OCI-LY3 (cell line): ENCODE measurements around the gene MSI2.
A peak's percentile ranks its signal among the peaks of the same experiment; 100 is the strongest.

ENCODE experiments used
- H2AFZ ChIP-seq: fragments of 200-600, 300-600 bp; shearing (Covaris generic); 2 replicates; pipeline ENCODE4 v1.6.0; 2014; ENCODE audit warnings: antibody characterized with exemption, low read depth, low read length
- H3K27ac ChIP-seq: fragments of 200-600, 300-600 bp; sonication (generic); 2 replicates; pipeline ENCODE4 v1.5.1; 2014; ENCODE audit warnings: mild to moderate bottlenecking, low read length, moderate library complexity, mixed read lengths
- H3K27me3 ChIP-seq: fragments of 200-600, 300-600 bp; sonication (generic); 2 replicates; pipeline ENCODE4 v1.6.1; 2014; ENCODE audit warnings: low read depth, low read length, mixed read lengths
- H3K36me3 ChIP-seq: fragments of 200-600, 300-600 bp; sonication (generic); replicated peaks from 2 replicates; pipeline ENCODE3; 2014; ENCODE audit warnings: low read depth, low read length, mixed read lengths
- H3K4me1 ChIP-seq: fragments of 300-600, 200-600 bp; sonication (generic); 2 replicates; pipeline ENCODE4 v1.6.1; 2014; ENCODE audit warnings: low read length, mixed read lengths
- H3K4me2 ChIP-seq: fragments of 200-600, 300-600 bp; sonication (generic); 2 replicates; pipeline ENCODE4 v1.6.1; 2014; ENCODE audit warnings: low read length, mixed read lengths
- H3K4me3 ChIP-seq: fragments of 300-600, 200-600 bp; sonication (generic); 2 replicates; pipeline ENCODE4 v1.5.1; 2014; ENCODE audit warnings: antibody characterized with exemption, mild to moderate bottlenecking, low read length, moderate library complexity
- H3K79me2 ChIP-seq: fragments of 300-600, 200-600 bp; shearing (Covaris generic); 2 replicates; pipeline ENCODE4 v1.6.1; 2014; ENCODE audit warnings: mild to moderate bottlenecking, low read length, mixed read lengths
- H3K9ac ChIP-seq: fragments of 300-600, 200-600 bp; shearing (Covaris generic); 2 replicates; pipeline ENCODE4 v1.6.0; 2014; ENCODE audit warnings: mild to moderate bottlenecking, low read length, moderate library complexity
- H3K9me3 ChIP-seq: fragments of 200-600, 300-600 bp; shearing (Covaris generic); 2 replicates; pipeline ENCODE4 v1.6.1; 2014; ENCODE audit warnings: low read length, mixed read lengths; ENCODE audit not compliant: insufficient read depth
- H4K20me1 ChIP-seq: fragments of 200-600, 300-600 bp; sonication (generic); 2 replicates; pipeline ENCODE4 v1.6.1; 2016; ENCODE audit warnings: low read length, mixed read lengths; ENCODE audit not compliant: insufficient read depth
- EZH2phosphoT487 ChIP-seq: fragments of 200-600 bp; shearing (Covaris generic); IDR thresholded peaks from 2 replicates; pipeline ENCODE4 v1.6.1; 2018; ENCODE audit warnings: antibody characterized with exemption, mixed run types, low read depth
- TF ChIP-seq, protein P1 (sequence below): fragments of 200-600, 300-600 bp; sonication (generic); IDR thresholded peaks from 2 replicates; pipeline ENCODE4 v1.5.1; 2014; ENCODE audit warnings: antibody characterized with exemption, low read length, low read depth

MSI2 gene

DNA sequence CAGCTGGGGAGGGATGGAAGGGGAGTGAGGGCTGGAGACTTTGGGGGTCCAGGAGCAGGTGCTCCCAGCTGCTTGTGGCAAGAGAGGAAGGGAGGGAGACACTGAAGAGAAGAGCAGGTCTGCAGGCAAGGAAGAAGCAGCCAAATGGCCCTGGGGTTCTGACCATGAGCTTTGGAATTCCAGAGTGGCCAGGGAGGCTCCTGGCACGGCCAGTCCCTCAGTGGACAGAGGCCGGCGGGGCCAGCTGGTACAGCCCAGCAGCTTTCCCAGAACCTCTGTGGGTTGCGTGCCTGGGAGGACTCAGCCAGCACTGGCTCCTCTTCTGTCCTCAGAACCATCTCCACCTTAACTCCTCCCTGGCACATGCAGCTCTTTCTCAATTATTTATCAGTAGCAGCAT lies 233.0 kb downstream of the MSI2 start:
- Histone ChIP-seq H3K9me3 (no peaks in the 10 kb centered on the region), H3K4me2 (no peak overlapping the region), H3K9ac (no peak overlapping the region), H3K36me3 (no peaks in the 10 kb centered on the region), H3K79me2 (peaks cover 3% of the 10 kb centered on the region; the same call in 1 of the 2 replicates), H3K27ac (no peak overlapping the region), H3K27me3 (no peaks in the 10 kb centered on the region), H3K4me3 (no peak overlapping the region), H4K20me1 (no peaks in the 10 kb centered on the region), H2AFZ (no peak overlapping the region), H3K4me1 (peaks cover 40% of the 10 kb centered on the region)
- TF ChIP-seq EZH2phosphoT487: no peak
- TF ChIP-seq, protein P1, sequence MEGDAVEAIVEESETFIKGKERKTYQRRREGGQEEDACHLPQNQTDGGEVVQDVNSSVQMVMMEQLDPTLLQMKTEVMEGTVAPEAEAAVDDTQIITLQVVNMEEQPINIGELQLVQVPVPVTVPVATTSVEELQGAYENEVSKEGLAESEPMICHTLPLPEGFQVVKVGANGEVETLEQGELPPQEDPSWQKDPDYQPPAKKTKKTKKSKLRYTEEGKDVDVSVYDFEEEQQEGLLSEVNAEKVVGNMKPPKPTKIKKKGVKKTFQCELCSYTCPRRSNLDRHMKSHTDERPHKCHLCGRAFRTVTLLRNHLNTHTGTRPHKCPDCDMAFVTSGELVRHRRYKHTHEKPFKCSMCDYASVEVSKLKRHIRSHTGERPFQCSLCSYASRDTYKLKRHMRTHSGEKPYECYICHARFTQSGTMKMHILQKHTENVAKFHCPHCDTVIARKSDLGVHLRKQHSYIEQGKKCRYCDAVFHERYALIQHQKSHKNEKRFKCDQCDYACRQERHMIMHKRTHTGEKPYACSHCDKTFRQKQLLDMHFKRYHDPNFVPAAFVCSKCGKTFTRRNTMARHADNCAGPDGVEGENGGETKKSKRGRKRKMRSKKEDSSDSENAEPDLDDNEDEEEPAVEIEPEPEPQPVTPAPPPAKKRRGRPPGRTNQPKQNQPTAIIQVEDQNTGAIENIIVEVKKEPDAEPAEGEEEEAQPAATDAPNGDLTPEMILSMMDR: no peak

DNA sequence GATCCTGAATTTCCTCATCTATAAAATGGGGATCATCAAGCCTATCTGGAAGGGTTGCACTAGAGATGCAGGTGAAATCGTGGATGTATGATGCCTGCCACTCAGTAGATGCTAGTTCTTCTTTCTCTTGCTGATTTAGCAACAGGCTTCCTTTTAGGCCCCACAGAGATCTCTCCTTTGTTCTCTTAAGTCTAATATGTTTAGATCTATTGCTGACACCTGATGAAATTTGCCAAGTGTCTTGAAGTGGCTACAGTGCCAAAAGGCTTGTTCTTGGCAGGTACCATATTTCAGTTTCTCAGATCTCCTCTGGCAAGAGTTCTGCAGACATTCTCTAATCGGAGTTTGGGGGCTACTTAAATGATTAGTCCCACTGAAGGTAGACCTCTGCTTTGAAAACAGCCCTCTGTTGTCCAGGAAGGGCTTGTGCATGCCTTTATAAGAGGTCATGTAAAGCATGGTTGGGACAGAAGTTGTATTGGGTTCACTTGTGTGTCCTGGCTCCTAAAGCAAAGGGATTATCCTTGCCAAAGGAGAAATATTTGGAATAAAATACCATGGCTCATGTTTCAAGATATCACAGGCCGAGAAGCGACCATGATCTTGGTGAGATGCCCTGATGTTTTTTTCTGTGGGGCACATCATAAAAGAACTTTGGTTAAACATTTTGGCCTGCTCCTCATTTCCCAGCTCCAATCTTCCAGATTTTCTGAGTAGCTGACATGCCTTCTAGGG lies 234.0 kb downstream of the MSI2 start:
- Histone ChIP-seq H3K4me1 (peaks cover 39% of the 10 kb centered on the region), H4K20me1 (no peaks in the 10 kb centered on the region), H3K27ac (no peak overlapping the region), H3K27me3 (no peaks in the 10 kb centered on the region), H2AFZ (no peak overlapping the region), H3K4me2 (no peak overlapping the region), H3K9me3 (no peaks in the 10 kb centered on the region), H3K4me3 (no peak overlapping the region), H3K36me3 (no peaks in the 10 kb centered on the region), H3K79me2 (peaks cover 5% of the 10 kb centered on the region; the same call in 1 of the 2 replicates), H3K9ac (no peak overlapping the region)
- TF ChIP-seq, protein P1: no peak
- TF ChIP-seq EZH2phosphoT487: no peak

DNA sequence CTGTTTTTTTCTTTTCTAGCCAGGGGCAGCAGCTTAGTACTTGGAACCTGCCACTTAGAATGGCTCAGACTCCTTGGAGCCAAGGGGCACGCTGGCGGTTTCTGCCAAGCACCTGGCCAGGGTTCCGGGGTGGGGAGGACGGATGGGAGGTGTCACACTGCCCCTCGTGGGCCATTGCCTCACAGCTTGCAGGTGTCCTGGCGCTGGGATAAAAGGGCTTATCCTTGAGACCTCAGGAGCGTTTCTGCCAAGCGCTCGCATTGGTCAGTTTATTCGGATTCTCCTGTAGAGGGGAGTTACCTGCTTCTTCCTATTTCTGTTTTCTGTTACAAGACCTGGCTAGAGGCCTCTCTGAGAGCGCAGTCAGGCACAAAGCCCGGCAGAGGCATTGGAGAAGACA lies 234.6 kb downstream of the MSI2 start:
- H3K36me3 ChIP-seq: no peaks in the 10 kb centered on the region
- H3K79me2 ChIP-seq: peaks cover 5% of the 10 kb centered on the region; the same call in 1 of the 2 replicates
- no peak for TF ChIP-seq EZH2phosphoT487
- TF ChIP-seq, protein P1: no peak
- no peaks in the 10 kb centered on the region for H3K27me3 ChIP-seq
- H3K9me3 ChIP-seq: no peaks in the 10 kb centered on the region
- peaks cover 33% of the 10 kb centered on the region for H3K4me1 ChIP-seq
- no peak overlapping the region for H3K4me3 ChIP-seq
- no peak overlapping the region for H3K9ac ChIP-seq
- H3K27ac ChIP-seq: no peak overlapping the region
- H4K20me1 ChIP-seq: no peaks in the 10 kb centered on the region
- H2AFZ ChIP-seq: no peak overlapping the region
- no peak overlapping the region for H3K4me2 ChIP-seq

DNA sequence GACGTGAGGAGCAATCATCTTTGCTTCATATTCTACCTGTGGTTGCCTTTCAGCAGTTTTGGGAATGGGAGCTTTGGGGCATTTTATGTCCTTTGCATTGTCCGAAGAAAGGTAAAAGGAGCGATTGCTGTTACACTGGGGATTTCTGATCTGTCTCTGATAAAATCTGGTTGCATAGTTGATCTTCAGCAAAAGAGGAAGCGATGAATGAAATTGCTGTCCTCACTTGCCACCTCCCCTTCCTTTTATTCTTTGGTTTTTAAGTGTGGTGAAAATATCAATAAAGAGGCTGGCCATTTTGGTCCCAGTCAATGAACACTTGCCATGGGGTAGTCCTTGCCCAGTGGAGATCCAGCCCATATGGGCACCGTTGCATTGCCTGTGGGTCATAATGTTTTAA lies 236.8 kb downstream of the MSI2 start:
- no peak overlapping the region for H2AFZ ChIP-seq
- peaks cover 24% of the 10 kb centered on the region for H3K4me1 ChIP-seq
- H3K4me3 ChIP-seq: no peak overlapping the region
- no peaks in the 10 kb centered on the region for H3K9me3 ChIP-seq
- H3K27ac ChIP-seq: no peak overlapping the region
- H3K4me2 ChIP-seq: peak overlapping the region; percentile 36
- H3K36me3 ChIP-seq: no peaks in the 10 kb centered on the region
- H3K9ac ChIP-seq: no peak overlapping the region
- H3K27me3 ChIP-seq: no peaks in the 10 kb centered on the region
- peaks cover 5% of the 10 kb centered on the region; the same call in 1 of the 2 replicates for H3K79me2 ChIP-seq
- TF ChIP-seq EZH2phosphoT487: no peak
- TF ChIP-seq, protein P1: no peak
- H4K20me1 ChIP-seq: no peaks in the 10 kb centered on the region
